WTC11 (cell line): ENCODE measurements around the gene RBM38. TPM values are rescaled to one million over a fixed set of nuclear protein-coding genes. Genes with fewer than 3 reads are reported as not detected.

Experiments used
- ATAC-seq: fragments of 200-7000 bp; cut with Tn5 transposase; 2 replicates; pipeline ENCODE4 v1.10.0; 2021; ENCODE audit warnings: mild to moderate bottlenecking, moderate library complexity
- CTCF ChIA-PET: fragments of 300-600 bp; sonication (Branson Sonifier 250); formaldehyde crosslinking; loops from one replicate; lab custom pipeline; 2021; ENCODE audit warnings: antibody characterized with exemption; lab: Charles Lee
- POLR2A ChIA-PET: fragments of 350-600 bp; sonication (Branson Sonifier 250); formaldehyde crosslinking; loops from one replicate; lab custom pipeline; 2021; ENCODE audit warnings: antibody characterized with exemption; lab: Charles Lee
- DNase-seq: peaks from one replicate; pipeline ENCODE4 v3.0.0; 2021; ENCODE audit warnings: low spot score
- H3K27ac Mint-ChIP-seq: 2 replicates; pipeline ENCODE4 v1.8.0; 2021; ENCODE audit warnings: mixed read lengths
- H3K27me3 Mint-ChIP-seq: 2 replicates; pipeline ENCODE4 v1.8.0; 2021; ENCODE audit warnings: low read depth, mild to moderate bottlenecking, moderate library complexity, mixed read lengths
- H3K36me3 Mint-ChIP-seq: 2 replicates; pipeline ENCODE4 v1.8.0; 2021; ENCODE audit warnings: mixed read lengths
- H3K4me1 Mint-ChIP-seq: 2 replicates; pipeline ENCODE4 v1.8.0; 2022; ENCODE audit warnings: mixed read lengths
- H3K4me3 Mint-ChIP-seq: 2 replicates; pipeline ENCODE4 v1.8.0; 2021; ENCODE audit warnings: mild to moderate bottlenecking, moderate library complexity, mixed read lengths
- H3K9me3 Mint-ChIP-seq: 2 replicates; pipeline ENCODE4 v1.8.0; 2021; ENCODE audit warnings: mixed read lengths
- ATF1 ChIP-seq: sonication (generic); formaldehyde crosslinking; IDR thresholded peaks from 2 replicates; pipeline ENCODE4 v1.8.1; 2023; ENCODE audit warnings: mild to moderate bottlenecking, moderate library complexity, missing genetic modification reagents
- CBFB ChIP-seq: sonication (generic); formaldehyde crosslinking; IDR thresholded peaks from 2 replicates; pipeline ENCODE4 v1.8.1; 2022; ENCODE audit warnings: mild to moderate bottlenecking, low read depth, missing genetic modification reagents
- EMX1 ChIP-seq: fragments of 250-450 bp; sonication (Bioruptor Pico); IDR thresholded peaks from 2 replicates; pipeline ENCODE4 v1.8.0; 2021; ENCODE audit warnings: mild to moderate bottlenecking
- IRF2 ChIP-seq: sonication (generic); formaldehyde crosslinking; IDR thresholded peaks from 2 replicates; pipeline ENCODE4 v1.8.0; 2022; ENCODE audit warnings: low read depth, missing genetic modification reagents, borderline replicate concordance
- JUN ChIP-seq: sonication (generic); formaldehyde crosslinking; IDR thresholded peaks from 2 replicates; pipeline ENCODE4 v1.8.0; 2023; ENCODE audit warnings: mild to moderate bottlenecking, missing genetic modification reagents
- MXD4 ChIP-seq: fragments of 250-450 bp; sonication (Bioruptor Pico); IDR thresholded peaks from 2 replicates; pipeline ENCODE4 v1.8.0; 2021; ENCODE audit warnings: mild to moderate bottlenecking, moderate library complexity, borderline replicate concordance
- NR3C1 ChIP-seq: sonication (generic); formaldehyde crosslinking; conservative IDR thresholded peaks from 2 replicates; pipeline ENCODE4 v1.8.1; 2023; ENCODE audit warnings: low read depth, mild to moderate bottlenecking, missing genetic modification reagents
- RELA ChIP-seq: sonication (generic); formaldehyde crosslinking; IDR thresholded peaks from 2 replicates; pipeline ENCODE4 v1.8.1; 2022; ENCODE audit warnings: missing genetic modification reagents, mild to moderate bottlenecking, borderline replicate concordance
- SOX15 ChIP-seq: fragments of 250-450 bp; sonication (Bioruptor Pico); IDR thresholded peaks from 2 replicates; pipeline ENCODE4 v1.9.0; 2021; ENCODE audit warnings: mild to moderate bottlenecking
- ZBTB21 ChIP-seq: sonication (generic); formaldehyde crosslinking; IDR thresholded peaks from 2 replicates; pipeline ENCODE4 v1.8.1; 2023; ENCODE audit warnings: mild to moderate bottlenecking, missing genetic modification reagents, borderline replicate concordance
- ZNF121 ChIP-seq: sonication (generic); formaldehyde crosslinking; IDR thresholded peaks from 2 replicates; pipeline ENCODE4 v1.8.0; 2023; ENCODE audit warnings: missing genetic modification reagents
- ZNF219 ChIP-seq: sonication (generic); formaldehyde crosslinking; IDR thresholded peaks from 2 replicates; pipeline ENCODE4 v1.8.0; 2023; ENCODE audit warnings: missing genetic modification reagents, mild to moderate bottlenecking, borderline replicate concordance
- ZNF317 ChIP-seq: sonication (generic); formaldehyde crosslinking; IDR thresholded peaks from 2 replicates; pipeline ENCODE4 v1.8.1; 2023; ENCODE audit warnings: low read depth, mild to moderate bottlenecking, moderate library complexity, missing genetic modification reagents, borderline replicate concordance
- total RNA-seq: library from RNA; stranded (reverse); gene quantifications from 3 replicates; pipeline ENCODE4 v1.2.3, GENCODE V29; 2021
- TF ChIP-seq, protein P1 (sequence below): fragments of 250-450 bp; sonication (Bioruptor Pico); IDR thresholded peaks from 2 replicates; pipeline ENCODE4 v1.9.0; 2021; ENCODE audit warnings: moderate library complexity, mild to moderate bottlenecking, inconsistent platforms, borderline replicate concordance
- TF ChIP-seq, protein P2 (sequence below): fragments of 250-450 bp; sonication (Bioruptor Pico); conservative IDR thresholded peaks from 2 replicates; pipeline ENCODE4 v1.9.0; 2021; ENCODE audit warnings: mild to moderate bottlenecking
- TF ChIP-seq, protein P3 (sequence below): sonication (generic); formaldehyde crosslinking; IDR thresholded peaks from 2 replicates; pipeline ENCODE4 v1.8.1; 2022; ENCODE audit warnings: missing genetic modification reagents, borderline replicate concordance
- TF ChIP-seq, protein P4 (sequence below): sonication (generic); formaldehyde crosslinking; IDR thresholded peaks from 2 replicates; pipeline ENCODE4 v1.8.0; 2022; ENCODE audit warnings: mild to moderate bottlenecking, missing genetic modification reagents

The RBM38 gene
- total RNA-seq, 1 experiment from 2014 or later = 69.0 TPM

DNA sequence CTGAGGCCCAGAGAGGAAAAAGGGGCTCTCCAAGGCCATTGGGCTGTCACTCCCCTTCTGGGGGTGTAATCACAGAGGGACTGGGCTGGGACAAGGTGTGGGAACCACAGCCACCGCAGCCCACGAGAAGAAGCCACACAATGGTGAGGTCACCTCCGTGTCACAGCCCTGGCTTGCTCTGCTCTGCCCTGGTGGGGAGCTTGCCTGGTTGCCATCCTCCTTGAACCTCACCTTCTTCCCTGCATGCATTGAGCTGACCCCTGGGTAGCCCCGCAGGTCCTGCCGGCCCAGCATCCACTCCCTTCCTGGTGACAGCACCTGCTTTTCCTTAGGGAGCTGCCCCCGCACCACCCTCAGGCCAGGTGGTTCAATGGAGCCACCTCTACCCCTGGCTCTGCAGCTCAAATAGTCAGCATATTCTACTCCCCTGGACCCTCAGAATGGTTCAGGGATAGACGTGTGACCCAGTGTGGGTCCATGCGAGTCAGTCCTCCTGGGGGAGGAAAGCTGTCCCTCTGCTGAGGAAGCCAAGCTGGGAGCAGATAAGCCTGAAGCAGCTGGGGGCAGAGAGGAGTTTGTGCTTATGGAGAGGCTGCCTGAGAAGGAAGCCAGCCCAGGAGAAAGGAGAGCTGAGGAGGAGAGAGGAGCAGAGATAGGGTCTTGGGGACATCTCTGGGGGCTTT is 21.3 kb downstream of the RBM38 start:
- H3K27me3 Mint-ChIP-seq = no peaks in the 10 kb centered on the region
- TF ChIP-seq, protein P1, sequence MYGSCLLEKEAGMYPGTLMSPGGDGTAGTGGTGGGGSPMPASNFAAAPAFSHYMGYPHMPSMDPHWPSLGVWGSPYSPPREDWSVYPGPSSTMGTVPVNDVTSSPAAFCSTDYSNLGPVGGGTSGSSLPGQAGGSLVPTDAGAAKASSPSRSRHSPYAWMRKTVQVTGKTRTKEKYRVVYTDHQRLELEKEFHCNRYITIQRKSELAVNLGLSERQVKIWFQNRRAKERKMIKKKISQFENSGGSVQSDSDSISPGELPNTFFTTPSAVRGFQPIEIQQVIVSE = no peak
- no peak for TF ChIP-seq CBFB (CRISPR knock-in tag)
- no peak for TF ChIP-seq SOX15 (CRISPR knock-in tag)
- TF ChIP-seq IRF2 (CRISPR knock-in tag) = no peak
- no peak for TF ChIP-seq NR3C1 (CRISPR knock-in tag)
- TF ChIP-seq, protein P2, sequence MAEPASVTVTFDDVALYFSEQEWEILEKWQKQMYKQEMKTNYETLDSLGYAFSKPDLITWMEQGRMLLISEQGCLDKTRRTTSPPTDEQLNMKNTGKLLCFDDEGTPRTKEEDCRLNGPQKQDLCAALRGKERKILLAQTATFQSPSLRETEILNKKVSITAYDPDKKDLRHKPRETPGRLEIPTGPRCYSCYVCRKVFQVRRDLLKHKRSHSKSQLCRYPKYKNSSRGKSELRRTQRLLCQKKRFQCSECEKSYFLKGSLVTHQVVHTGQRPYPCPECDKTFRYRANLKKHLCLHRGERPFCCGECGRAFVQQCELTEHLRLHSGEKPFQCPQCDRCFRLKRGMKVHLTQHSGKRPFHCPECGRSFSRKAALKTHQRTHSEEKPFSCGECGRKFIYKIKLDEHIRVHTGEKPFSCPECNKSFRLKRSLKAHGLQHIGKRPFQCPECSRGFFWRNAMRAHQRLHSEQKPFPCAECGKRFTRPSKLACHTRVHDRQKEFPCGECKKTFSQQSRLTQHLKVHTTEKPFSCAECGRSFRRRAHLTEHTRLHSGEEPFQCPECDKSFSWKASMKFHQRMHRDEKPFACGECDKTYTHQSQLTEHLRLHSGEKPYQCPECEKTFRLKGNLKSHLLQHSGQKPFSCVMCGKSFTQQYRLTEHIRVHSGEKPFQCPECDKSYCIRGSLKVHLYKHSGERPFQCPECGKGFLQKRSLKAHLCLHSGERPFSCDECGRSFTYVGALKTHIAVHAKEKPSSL (CRISPR knock-in tag) = no peak
- no peak for TF ChIP-seq ZNF317
- no peak for TF ChIP-seq ZNF219 (CRISPR knock-in tag)
- no peak for TF ChIP-seq JUN (CRISPR knock-in tag)
- no peak for TF ChIP-seq EMX1 (CRISPR knock-in tag)
- no peak for TF ChIP-seq ATF1 (CRISPR knock-in tag)
- ChIA-PET POLR2A (interaction anchor here (0.5 to 0.8 kb wide), 2 partner anchors 12 to 253 kb away, joined by 3 to 7 read pairs; no protein-coding TSS in a partner anchor), CTCF (interaction anchor here (1.0 to 1.8 kb wide), 5 partner anchors 13 to 57 kb away, joined by 3 to 8 read pairs (median 3); no protein-coding TSS in a partner anchor)
- DNase-seq = no peak
- no peak for ATAC-seq
- 0 out of 2 replicates have a peak, but pooled peaks cover 4% of the 10 kb centered on the region for H3K4me1 Mint-ChIP-seq
- no peak overlapping the region for H3K4me3 Mint-ChIP-seq
- no peaks in the 10 kb centered on the region for H3K9me3 Mint-ChIP-seq
- H3K36me3 Mint-ChIP-seq = peaks cover 9% of the 10 kb centered on the region
- no peak overlapping the region; the same call in 1 of the 2 replicates for H3K27ac Mint-ChIP-seq

DNA sequence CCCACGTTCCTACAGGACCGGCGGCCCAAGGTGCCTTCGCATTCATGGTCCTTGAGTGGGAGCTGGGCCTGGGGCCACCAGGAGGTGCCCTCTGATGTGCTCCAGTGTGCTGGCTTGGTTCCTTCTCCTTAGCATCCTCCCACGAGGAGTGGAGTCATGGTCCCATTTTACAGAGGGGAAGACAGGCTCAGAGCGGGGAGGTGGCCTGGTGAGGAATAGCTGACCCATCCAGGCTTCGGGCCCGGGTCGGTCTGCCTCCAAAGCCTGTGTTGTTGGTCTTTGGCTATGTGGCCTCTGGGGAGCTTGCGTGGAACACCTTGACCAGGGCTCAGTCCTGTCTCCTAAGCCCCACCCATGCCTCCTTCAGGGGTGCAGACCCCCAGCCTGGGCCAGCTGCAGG is 22.8 kb downstream of the RBM38 start:
- POLR2A ChIA-PET = no interaction called here
- Mint-ChIP-seq H3K4me1 (0 out of 2 replicates have a peak, but pooled peaks cover 4% of the 10 kb centered on the region), H3K27ac (no peak overlapping the region), H3K4me3 (no peak overlapping the region), H3K27me3 (no peaks in the 10 kb centered on the region), H3K9me3 (no peaks in the 10 kb centered on the region), H3K36me3 (no peaks in the 10 kb centered on the region)
- DNase-seq = no peak
- TF ChIP-seq, protein P3, sequence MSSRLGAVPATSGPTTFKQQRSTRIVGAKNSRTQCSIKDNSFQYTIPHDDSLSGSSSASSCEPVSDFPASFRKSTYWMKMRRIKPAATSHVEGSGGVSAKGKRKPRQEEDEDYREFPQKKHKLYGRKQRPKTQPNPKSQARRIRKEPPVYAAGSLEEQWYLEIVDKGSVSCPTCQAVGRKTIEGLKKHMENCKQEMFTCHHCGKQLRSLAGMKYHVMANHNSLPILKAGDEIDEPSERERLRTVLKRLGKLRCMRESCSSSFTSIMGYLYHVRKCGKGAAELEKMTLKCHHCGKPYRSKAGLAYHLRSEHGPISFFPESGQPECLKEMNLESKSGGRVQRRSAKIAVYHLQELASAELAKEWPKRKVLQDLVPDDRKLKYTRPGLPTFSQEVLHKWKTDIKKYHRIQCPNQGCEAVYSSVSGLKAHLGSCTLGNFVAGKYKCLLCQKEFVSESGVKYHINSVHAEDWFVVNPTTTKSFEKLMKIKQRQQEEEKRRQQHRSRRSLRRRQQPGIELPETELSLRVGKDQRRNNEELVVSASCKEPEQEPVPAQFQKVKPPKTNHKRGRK (CRISPR knock-in tag) = no peak
- no peak for ATAC-seq
- CTCF ChIA-PET = interaction anchor here (1.3 to 1.8 kb wide), 2 partner anchors 14 to 25 kb away, joined by 6 to 8 read pairs; no protein-coding TSS in a partner anchor

DNA sequence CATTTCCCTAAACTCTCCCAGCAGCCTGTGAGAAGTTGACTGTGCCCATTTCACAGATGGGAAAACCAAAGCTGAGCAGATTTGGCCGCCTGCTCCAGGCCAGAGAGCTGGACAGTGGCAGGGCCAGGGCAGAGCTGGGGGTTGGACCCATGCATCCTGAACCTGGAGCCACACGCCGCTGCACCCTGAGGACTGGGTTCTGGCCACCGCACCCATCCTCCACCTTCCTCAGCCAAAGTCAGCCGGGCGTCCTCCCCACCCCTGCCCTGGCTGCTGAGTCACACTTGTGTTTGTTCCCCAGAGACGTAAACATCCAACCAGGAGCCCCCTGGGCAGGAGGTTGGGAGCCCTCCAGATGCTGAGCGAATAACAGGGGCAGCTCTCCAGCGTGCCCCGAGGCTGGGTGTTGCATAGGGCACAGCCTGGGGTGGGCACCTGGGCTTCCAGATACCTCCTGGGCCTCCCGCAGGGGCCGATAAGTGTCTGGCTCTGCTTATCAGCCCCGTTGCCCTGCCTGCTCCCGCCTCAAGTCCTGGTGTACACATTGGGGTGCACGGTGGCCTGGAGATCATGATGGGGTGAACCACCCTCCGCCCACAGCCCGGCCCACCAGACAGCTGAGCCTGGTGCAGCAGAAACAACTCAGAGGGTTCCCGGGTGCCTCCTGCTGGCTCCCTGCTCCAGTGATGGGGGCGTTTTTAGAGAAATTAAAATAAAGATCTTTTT is 23.8 kb downstream of the RBM38 start:
- DNase-seq (no peak), ATAC-seq (no peak)
- H3K4me1 Mint-ChIP-seq = no peaks in the 10 kb centered on the region
- H3K27ac Mint-ChIP-seq = no peak overlapping the region
- ChIA-PET CTCF (interaction anchor here (1.3 kb wide), 1 partner anchor 84 kb away, joined by 3 read pairs; no protein-coding TSS in a partner anchor), POLR2A (no interaction called here)
- H3K4me3 Mint-ChIP-seq = no peak overlapping the region
- H3K9me3 Mint-ChIP-seq = no peaks in the 10 kb centered on the region
- H3K36me3 Mint-ChIP-seq = no peaks in the 10 kb centered on the region
- no peaks in the 10 kb centered on the region for H3K27me3 Mint-ChIP-seq
- no peak for TF ChIP-seq MXD4
- no peak for TF ChIP-seq ATF1 (CRISPR knock-in tag)
- TF ChIP-seq, protein P4, sequence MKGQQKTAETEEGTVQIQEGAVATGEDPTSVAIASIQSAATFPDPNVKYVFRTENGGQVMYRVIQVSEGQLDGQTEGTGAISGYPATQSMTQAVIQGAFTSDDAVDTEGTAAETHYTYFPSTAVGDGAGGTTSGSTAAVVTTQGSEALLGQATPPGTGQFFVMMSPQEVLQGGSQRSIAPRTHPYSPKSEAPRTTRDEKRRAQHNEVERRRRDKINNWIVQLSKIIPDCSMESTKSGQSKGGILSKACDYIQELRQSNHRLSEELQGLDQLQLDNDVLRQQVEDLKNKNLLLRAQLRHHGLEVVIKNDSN (CRISPR knock-in tag) = no peak
- no peak for TF ChIP-seq ZBTB21 (CRISPR knock-in tag)
- TF ChIP-seq, protein P1 = no peak
- no peak for TF ChIP-seq ZNF121 (CRISPR knock-in tag)
- no peak for TF ChIP-seq SOX15 (CRISPR knock-in tag)
- TF ChIP-seq, protein P2 (CRISPR knock-in tag) = no peak
- TF ChIP-seq NR3C1 (CRISPR knock-in tag) = no peak
- no peak for TF ChIP-seq RELA (CRISPR knock-in tag)
